HG02938 (cell line): Measurements from ENCODE around the gene SLC4A2.
A peak's percentile ranks its signal among the peaks of the same experiment; 100 is the strongest.

Source experiments
- ATAC-seq: cut with Tn5 transposase; IDR thresholded peaks from one replicate; pipeline ENCODE4 v1.9.1; 2021; ENCODE audit warnings: mild to moderate bottlenecking, moderate library complexity; ENCODE audit not compliant: unreplicated experiment

Gene SLC4A2

GRCh38 chr7:151110941-151111645 lies 51.7 kb downstream of the SLC4A2 start:
- ATAC-seq: peak; percentile 69

DNA sequence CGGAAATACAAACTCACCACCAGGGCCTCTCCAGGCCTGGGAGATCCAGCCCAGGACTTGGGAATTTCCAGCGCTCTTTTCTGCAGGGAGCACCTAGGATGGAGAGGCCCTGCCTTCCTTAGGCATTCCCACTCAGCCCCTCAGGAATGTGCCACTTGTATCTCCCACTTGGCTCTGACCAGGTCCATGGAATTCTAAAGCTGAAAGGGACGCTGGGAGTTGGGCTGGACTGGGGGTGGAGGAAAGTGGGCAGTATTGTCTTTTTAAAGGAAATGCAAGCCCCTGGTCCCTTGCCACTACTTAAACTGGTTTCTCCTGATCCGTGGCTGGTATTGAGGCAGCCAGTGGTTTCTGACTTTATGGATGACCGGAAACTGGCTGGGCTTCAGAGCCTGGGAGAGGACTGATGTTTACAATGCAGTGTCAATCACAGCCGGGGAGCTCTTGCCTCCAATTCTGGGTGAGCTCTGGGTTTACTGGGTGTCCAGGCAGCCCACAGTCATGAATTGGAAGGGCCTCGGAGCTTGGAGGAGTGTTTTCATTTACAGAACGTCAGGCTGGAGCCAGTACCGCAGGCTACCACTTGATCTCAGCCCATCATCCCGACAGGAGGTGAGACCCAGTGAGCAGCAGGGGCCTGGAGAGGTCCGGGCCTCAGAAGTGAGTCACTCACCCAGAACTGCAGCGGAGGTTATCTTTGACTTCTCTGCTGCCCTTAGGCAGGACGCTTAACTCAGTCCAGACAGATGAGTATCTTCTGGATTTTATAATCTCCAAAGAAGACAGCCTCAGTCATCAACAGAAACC lies 54.2 kb downstream of the SLC4A2 start:
- ATAC-seq: no peak

DNA sequence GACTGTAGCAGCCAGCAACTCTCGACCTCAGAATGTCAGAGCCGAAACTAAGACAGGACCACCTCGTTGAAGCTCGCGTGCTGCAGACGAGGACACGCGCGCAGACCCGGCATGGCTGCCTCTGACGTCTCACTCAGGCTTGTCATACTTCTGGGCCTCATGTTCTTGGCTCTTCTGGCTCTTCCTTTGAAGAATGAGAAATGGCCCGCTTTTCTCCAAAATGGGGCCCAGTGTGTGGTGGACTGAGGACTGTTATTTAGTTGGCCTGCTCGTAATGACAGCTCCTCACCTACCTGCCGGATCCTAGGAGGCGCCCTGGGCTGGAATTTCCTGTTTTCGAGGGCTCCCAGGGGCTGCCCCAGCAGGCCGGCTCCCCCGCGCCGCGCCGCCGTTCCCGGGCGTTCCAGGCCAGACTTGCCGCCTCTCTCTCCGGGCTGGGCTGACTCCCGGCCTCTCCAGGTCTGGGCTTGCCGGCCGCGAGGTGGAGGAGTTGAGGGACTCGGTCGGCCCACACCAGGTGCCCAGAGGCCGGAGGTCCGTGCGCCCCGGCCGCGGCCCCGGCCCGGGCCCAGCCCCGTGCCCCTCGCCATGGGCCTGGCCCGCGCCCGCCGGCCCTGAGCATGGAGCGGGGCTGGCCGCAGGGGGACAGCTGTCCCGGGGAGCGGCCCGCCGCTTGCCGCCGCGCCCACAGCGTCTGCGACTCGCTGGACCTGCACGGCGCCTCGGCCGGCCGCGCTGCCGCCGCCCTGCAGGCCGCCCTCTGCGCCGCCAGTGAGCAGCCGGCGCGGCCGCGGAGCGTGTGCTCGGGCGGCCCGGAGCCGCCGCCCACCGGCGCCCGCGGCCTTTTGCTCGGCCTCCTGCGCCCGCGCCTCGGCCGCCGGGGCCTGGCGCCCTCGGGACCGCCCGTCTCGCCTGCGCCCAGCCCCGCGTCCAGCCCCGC lies 55.0 kb downstream of the SLC4A2 start:
- ATAC-seq: no peak

DNA sequence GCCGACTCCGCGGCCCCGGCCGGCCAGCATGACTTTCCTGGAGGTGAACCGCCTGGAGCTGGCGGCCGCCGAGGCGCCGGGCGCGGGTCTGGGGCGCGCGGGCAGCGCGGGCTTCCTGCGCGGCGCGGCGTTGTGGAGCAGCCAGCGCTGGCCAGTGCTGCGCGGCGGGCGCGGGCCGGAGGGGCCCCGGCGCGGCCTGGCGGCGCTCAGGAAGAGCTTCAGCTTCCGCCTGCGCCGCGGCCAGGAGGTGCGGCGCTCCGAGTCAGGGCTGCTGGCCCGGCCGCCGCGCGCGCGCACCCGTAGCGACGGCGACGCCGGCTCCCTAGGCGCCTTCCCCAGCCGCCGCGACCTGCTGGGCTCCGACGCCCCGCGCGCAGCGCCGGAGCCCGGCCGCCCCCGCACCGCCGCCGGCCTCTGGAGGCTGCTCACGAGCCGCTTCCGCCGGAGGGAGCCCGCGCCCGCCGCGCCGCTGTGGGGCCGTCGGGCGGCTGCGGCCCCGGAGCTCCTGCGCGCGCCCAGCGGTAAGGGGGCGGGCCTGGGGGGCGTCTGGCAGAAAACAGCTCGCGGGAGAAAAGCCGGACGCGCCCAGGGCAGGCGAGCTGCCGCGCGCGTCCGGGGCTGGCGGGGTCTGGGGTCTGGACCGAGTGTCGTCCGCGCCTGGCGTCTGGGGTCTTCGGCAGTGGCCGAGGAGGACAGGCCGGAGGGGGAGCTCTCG lies 55.9 kb downstream of the SLC4A2 start:
- ATAC-seq: no peak

- ATAC-seq: no peak
Measured at GRCh38 chr7:151115836-151116418, 56.5 kb downstream of the SLC4A2 start.

DNA sequence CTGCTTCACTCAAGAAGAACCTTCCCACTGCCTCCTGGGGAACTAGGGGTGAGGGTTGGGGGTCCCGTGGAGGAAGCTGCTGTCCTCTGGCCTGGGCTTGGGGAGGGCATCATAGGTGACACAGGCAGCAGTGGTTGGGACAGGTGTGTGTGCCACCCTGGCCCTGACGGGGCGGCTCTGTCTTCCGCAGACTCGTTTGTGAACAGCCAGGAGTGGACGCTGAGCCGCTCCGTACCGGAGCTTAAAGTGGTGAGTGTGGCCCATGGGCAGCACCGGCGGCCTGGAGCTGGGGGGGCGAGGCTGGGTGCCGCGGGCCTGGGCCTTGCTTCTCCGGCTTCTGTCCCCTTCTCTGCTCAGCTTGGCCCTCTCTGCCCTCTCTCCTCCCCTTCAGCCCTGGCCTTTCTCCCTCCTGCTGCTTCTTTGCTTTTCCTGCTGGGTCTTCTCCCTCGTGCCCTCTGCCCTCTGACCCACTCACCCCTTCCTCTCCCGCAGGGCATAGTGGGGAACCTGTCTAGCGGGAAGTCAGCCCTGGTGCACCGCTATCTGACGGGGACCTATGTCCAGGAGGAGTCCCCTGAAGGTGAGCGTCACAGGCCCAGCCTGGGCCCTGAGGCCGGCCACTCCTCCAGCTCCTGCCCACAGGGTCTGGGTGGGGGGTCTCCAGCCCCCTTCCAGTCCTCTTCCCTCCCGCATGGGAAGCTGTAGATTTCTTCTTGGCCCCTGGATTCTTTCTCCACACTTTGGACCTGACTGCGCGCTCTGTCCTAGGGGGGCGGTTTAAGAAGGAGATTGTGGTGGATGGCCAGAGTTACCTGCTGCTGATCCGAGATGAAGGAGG lies 57.4 kb downstream of the SLC4A2 start:
- no peak for ATAC-seq

DNA sequence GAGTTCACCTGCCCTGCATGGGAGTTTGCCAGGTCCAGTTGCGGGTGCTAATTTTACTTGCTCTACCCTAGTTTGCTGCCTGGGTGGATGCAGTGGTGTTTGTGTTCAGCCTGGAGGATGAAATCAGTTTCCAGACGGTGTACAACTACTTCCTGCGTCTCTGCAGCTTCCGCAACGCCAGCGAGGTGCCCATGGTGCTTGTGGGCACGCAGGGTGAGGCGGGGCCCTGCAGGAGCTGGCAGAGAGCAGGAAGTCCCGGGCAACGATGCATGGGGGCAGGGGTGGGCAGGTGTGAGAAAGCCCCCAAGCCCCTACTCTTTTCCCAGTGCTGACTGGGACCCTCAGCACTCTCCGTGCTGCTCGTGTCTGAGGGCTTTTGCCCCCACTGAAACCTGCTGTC lies 58.2 kb downstream of the SLC4A2 start:
- ATAC-seq: no peak

- no peak for ATAC-seq
Measured at GRCh38 chr7:151118108-151119054, 59.0 kb downstream of the SLC4A2 start.

- ATAC-seq: no peak
Measured at GRCh38 chr7:151119055-151119415, 59.6 kb downstream of the SLC4A2 start.

DNA sequence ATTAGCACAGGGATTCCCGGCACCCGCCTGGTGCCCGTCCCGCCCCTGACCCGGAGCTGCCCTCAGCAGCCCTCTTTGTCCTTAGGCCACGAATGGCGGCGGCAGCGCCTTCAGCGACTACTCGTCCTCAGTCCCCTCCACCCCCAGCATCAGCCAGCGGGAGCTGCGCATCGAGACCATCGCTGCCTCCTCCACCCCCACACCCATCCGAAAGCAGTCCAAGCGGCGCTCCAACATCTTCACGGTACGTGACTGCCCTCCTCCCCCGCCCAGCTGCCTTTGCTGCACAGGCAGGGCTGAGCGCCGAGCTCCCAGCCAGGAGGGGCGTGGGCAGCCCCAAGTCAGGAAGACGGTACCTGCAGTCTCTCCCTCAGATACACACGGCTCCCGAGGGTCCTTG lies 60.5 kb downstream of the SLC4A2 start:
- no peak for ATAC-seq

GRCh38 chr7:151120896-151121295 lies 61.5 kb downstream of the SLC4A2 start:
- ATAC-seq: no peak

DNA sequence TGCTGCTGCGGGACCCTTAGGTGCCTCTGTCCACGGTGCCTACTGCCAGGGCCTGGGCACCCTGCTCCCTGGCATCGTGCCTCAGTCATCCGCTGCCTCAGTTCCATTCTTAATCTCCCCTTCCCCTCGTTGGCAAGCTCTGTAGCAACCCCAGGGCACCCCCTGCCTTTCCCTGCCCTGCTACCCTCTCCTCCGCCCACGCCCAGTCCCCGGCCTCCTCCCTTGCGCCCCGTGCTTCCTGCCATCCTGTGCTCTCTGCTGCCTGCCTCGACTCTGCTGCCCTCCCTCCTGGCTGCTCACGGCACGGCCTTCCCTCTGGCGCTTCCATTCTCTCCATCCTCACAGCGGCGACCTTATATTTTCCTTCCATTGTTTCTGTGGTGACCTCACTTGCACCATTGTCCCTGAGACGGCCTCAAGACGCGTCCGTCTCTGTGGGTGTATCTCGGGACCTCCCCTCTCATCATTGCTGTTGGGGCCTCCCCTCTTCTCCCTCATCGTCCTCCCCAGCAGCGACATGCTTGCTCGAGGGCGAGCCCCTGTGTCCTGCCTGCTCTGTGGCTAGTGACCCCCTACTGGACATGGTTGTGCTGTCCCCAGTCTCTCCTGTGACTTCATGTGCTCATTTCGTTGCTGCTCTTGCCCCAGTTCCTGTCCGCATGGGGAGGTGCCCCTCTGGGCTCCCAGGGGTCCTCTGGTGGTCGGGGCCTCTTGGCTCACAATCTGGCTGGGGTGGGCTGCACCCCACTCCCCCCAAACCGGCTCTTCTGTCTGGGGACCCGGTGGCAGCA lies 62.2 kb downstream of the SLC4A2 start:
- ATAC-seq: no peak

GRCh38 chr7:151122276-151122675 lies 62.9 kb downstream of the SLC4A2 start:
- no peak for ATAC-seq

- no peak for ATAC-seq
Measured at GRCh38 chr7:151122796-151123157, 63.4 kb downstream of the SLC4A2 start.

DNA sequence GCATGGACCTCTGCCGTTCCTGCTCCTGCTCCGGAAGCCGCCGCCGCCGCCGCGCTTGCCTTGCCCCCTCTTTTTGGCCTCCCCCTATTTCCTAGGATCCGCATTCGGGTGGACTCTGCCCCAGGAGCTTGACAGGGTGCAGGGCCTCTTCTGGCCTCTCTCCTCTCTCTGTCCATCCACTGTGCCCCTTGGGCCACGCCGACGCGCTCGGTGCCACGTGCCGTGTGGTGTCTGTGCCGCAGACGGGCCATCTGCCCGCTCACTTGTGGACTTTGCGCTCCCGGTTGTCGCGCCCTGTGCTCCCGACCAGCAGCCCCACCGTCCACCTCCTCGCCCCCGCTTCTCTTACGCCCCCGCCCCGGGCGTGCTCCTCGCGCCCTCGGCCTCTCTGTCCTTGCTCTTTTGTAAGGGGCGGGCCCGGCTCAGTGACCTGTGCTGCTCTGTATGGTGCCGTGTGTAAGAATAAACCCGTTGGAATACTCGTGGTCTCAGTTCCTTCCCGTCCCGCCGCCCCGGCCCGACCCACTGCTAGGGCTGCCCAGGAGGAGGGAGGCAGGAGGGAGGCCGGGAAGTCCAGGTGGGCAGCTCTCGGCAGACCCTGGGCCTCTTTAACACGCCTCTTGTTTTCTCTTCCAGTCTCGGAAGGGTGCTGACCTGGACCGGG lies 63.9 kb downstream of the SLC4A2 start:
- no peak for ATAC-seq

DNA sequence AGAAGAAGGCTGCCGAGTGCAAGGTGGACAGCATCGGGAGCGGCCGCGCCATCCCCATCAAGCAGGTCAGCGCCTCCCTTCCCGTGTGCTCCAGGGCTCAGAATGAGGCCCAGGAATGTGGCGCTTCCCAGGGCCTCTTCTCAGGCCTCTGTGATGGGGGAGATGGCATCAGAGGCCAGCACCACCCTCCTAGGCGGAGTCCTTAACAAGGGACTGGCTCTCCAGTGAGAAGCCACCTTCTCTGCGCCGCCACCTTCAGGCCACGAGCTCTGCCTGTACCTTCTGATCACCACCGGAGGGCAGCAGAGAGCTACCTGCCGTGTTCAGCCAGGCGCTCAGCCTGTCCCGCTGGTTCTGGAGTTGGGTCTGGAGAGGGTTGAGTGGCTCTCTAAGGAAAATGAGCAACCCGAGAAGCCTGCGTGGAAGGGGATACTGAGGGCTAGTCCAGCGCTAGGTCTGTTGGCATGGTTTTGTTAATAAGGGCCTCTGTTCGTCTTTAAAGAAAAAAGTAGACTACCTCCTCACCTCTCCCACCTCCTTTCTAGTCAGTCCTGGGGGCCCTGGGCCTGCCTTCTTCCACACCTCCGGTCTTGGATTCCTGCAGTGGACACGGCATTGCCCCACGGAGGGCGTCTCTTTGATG lies 64.6 kb downstream of the SLC4A2 start:
- ATAC-seq: no peak

- ATAC-seq: no peak
Measured at GRCh38 chr7:151124481-151124880, 65.1 kb downstream of the SLC4A2 start.
